Right ventricle myocardium superior (tissue), 1 donor: Measurements from ENCODE around the gene GP1BB. TPM values are rescaled to one million over a fixed set of nuclear protein-coding genes. Genes with fewer than 3 reads are reported as not detected.

Experiments
- ATAC-seq: fragments of 200-7000 bp; cut with Tn5 transposase; one replicate; pipeline ENCODE4 v1.9.1; 2020; ENCODE audit warnings: mild to moderate bottlenecking; ENCODE audit not compliant: poor library complexity
- DNase-seq: peaks from one replicate; pipeline ENCODE4 v3.0.0-alpha.2; 2020
- intact Hi-C: fragments of 100-400 bp; cut with DNase I; formaldehyde crosslinking; loops from one replicate; pipeline ENCODE4 v1.11.2; 2022
- total RNA-seq: library from RNA; stranded (reverse); fragmentation: NEBNext Ultra II Directional; extraction: Animal tissue kit (Norgen Biotek cat#: 25700); gene quantifications from one replicate; pipeline ENCODE4 v1.2.1, GENCODE V29; 2021
- donor health status: DM: no; HTN: yes; CAD: no; lungs with severe emphysema.

Gene GP1BB
- total RNA-seq, 1 donor from 2014 or later, result not detected

- ATAC-seq, result no peak
- intact Hi-C loops, result no loop called here
These were observed 10.8 kb downstream of the GP1BB start for GRCh38 chr22:19734163-19734562.

DNA sequence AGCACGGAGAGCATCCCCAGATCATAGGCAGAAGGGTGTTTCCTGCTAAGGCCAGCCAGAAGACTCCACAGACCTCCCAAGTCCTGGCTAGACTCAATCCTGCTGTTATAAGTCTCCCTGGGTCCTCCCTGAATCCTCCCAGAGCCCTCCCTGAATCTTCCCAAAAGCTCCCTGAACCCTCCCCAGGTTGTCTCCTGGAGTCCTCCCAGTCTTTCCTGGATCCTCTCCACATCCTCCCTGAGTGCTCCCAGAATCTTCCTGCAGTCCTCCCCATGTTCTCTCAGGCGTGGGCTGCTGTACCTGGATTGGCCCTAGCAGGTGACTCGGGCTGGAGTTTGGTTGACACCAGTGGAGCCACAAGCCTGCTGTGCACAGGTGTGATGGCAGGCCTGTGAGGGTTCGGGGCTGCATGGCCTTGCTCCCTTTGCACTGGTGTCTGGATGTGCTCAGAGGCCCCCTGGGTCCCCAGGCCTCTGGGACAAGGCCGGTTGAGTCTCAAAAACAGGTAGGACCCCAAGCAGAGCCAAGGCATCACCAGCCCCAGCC is 11.6 kb downstream of the GP1BB start:
- DNase-seq, result no peak
- ATAC-seq, result no peak
- intact Hi-C loops, result no loop called here

More at GRCh38 chr22:19734163-19734562, 10.8 kb downstream of the GP1BB start:
- no peak for DNase-seq

- DNase-seq (no peak), ATAC-seq (no peak)
- intact Hi-C loops, result no loop called here
These were observed 12.5 kb downstream of the GP1BB start for GRCh38 chr22:19735665-19736510.

DNA sequence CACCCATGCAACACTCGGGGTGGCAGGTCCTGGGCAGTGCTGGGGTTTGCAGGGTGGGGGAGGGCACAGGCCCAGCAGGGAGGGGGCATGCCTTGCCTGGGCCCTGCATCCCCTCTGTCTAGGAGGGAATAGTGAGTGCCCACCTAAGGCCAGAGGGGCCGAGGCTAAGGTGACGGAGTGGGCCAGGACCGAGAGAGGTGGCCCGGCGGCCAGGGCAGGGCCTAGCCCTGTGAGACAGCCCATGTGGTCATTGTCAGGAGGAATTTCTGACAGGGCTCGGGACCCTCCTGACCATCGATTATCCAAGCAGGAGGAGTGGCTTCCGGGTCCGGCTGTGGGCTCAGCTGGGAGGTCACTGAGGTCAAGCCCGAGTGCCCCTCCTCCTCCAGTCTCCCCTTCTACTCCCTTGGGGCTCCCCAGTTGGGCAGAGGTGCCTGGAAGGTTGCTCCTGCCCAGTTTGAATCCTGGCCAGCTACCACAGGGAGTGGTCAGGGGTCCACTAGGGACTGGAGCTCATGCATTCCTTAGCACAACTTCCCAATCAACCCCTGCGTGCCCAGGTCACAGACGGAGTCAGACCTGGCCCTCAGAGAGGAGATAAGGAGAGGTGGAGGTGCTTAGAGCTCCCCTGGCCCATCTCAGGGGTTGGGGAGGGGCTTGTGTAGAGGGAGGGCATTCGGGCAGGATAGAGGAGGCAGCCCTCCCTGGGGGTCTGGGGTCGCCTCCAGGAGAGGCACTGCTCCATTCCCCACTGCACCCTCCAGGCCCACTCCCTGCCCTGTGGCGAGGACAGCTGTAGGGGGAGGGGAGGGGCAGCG is 14.7 kb downstream of the GP1BB start:
- ATAC-seq (no peak), DNase-seq (no peak)
- intact Hi-C loops, result no loop called here

- ATAC-seq, result no peak
- no peak for DNase-seq
- intact Hi-C loops, result no loop called here
These were observed 15.5 kb downstream of the GP1BB start for GRCh38 chr22:19738664-19739447.

- no peak for DNase-seq
- intact Hi-C loops, result no loop called here
- no peak for ATAC-seq
These were observed 16.1 kb downstream of the GP1BB start for GRCh38 chr22:19739448-19739895.

DNA sequence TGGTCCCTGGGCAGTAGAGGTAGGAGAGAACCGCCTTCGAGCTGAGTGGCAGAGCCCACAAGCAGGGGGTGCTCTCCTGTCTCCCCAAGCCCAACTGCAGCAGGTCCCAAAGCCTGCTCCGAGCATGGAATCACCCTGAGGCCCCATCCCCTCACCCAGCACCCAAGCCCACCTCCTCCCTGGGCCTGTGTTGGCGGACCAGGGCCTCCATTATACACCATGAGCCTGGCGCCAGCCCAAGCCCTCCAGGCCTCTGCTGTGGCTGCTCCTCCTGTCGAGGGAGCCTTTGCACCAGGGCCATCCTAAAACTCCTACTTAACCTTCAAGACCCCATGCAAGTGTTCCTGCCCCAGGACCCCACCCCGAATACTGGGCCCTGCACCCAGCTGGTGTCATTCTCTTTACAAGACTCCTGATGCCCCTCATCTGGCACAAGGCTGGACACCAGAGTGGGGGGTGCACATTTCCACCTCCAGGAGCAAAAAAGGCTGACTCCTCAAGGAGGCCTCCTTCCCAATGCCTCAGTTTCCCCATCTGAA is 16.6 kb downstream of the GP1BB start:
- DNase-seq, result no peak
- no peak for ATAC-seq
- intact Hi-C loops, result no loop called here

DNA sequence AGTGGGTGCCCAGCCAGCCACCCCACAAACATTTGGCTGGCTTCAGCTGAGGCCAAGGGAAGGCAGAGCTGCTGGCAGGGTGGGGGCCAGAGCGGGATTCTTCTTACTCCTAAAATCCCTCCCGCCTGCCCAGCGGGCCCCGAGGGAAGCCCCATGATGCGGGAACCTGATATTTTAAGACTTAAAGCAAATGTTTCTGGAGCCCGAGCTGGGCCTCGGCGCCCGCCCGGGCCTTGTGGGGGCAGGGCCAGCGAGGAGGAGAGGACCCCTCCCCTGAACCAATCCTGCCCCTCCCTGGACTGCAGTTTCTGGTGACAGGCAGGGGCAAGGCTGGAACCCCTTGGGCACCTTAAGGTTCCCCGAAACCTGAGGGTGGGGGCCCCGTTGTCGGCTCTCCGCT is 17.2 kb downstream of the GP1BB start:
- ATAC-seq (no peak), DNase-seq (no peak)
- intact Hi-C loops, result no loop called here

DNA sequence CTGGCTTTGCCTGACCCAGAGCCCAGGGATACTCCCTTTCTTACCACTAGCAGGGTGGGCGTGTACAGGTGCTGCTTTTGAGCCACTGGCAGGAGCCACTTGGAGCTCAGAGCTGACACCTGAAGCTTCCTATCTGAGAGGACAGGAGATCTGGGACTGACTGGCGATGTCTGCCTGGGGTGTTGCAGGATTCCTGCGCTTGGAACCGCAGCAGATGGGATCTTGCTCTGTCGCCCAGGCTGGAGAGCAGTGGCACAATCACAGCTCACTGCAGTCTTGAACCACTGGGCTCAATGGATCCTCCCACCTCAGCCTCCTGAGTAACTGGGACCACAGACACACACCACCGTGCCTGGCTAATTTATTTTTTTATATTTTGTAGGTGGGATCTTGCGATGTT is 17.7 kb downstream of the GP1BB start:
- intact Hi-C loops, result no loop called here
- ATAC-seq (no peak), DNase-seq (no peak)

- no peak for DNase-seq
- no peak for ATAC-seq
- intact Hi-C loops, result no loop called here
These were observed 19.1 kb downstream of the GP1BB start for GRCh38 chr22:19742160-19743066.

DNA sequence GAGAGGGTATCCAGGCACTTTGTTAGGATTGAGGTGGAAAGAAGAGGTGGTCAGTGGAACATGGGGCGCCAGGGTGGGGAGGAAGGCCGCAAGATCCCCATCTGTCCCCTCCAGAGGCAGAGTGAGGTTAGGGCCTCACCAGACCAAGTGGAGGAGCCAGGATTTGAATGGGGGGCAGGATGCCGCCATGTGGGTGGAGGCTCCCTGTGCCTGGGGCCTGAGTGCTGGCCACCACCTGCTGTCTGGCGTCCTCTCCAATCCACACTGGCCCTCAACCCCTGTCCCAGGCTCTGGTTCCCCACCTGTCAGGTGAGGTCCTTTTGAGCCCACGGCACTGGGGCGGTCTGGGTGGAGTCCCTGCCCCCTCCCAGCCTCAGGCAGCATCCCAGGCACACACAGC is 19.7 kb downstream of the GP1BB start:
- intact Hi-C loops, result no loop called here
- no peak for DNase-seq
- ATAC-seq, result no peak

DNA sequence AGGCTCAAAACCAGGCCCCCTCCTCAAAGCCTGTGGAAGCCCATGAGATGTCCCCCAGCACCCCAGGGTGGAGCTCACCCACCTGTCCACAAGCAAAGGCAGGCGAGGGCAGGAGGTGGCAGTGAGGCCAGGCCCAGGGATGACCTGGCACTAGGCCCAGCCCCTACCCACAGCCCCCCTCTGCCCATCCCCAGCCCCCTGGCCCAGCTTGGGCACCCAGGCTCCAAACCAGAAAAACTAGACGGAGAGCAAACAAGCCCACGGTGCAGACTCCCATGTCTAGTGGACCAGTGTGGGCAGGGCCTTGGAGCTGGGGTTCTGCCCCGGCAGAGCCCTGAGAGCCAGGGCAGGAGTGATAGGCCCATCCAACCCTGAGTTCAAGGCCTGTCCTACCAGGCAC is 20.3 kb downstream of the GP1BB start:
- intact Hi-C loops, result no loop called here
- ATAC-seq (no peak), DNase-seq (no peak)

- ATAC-seq, result no peak
- no peak for DNase-seq
- intact Hi-C loops, result no loop called here
These were observed 21.1 kb downstream of the GP1BB start for GRCh38 chr22:19744350-19745006.

DNA sequence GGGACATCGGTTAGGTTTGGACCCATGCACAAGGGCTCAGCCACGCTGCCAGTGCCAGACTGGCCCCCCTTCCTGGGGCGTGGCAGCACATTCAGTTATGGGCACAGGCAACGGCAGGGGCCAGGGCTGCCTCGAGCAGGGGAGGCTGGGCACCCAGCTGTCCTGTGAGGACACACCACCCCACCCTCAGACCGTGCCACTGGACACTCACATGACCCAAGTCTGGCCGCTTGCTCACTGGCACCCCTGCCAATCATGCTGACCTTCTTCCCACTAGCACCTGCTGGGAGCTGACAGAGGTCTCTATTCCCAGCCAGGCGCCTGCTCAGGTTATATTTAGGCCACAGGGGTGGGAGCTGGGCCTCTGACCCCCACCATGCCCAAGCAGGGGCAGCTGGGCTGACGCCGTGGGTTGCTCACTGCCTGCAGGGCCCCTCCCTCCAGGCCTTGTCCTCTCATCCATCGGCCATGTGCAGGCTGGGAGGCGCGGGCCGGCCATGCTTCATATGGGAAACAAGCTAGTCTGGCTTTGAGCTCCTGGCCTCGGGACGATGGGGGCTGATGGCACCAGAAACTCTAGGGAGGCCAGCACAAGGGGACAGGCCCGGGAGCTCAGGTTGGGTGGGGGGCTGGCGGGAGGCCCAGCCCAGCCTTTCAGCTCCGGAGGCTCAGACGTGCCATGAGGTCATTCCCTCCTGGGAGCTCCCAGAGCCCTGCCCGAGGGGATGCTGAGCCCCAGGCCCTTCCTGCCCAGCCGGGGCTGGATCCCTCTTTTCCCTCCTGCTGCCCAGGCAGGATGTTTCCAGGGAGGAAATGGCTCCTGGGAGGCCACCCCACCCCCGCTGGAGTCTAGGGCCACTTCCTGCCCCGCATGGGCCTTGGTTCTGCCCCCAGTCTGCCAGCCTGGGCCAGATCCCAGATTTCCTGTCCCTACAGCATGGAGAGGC is 22.1 kb downstream of the GP1BB start:
- DNase-seq (peak; percentile 83), ATAC-seq (peak; percentile 90)

GRCh38 chr22:19746726-19747125 is 23.4 kb downstream of the GP1BB start:
- DNase-seq (no peak), ATAC-seq (no peak)
- intact Hi-C loops, result no loop called here

More for the DNA sequence above, 22.1 kb downstream of the GP1BB start:
- intact Hi-C loops, result no loop called here

DNA sequence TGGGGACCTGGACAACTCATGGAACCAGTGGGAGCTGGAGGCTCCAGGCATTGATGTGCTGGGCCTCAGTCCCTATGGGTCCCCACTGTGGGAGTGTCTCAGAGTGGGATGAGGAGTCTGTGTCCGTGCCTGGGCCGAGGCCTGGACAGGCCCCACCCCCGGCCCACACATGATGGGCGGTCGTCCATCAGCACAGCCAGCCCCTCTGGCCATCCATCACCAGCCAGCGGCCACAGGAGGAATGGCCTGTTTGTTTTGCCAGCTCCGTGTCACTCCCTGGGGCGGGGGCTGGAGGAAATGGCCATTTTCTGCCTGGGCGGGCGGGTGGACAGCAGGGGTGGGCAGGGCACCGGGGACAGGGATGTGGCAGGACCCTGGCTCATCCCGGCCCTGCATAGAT is 24.2 kb downstream of the GP1BB start:
- DNase-seq (no peak), ATAC-seq (no peak)
- intact Hi-C loops, result no loop called here
